Right atrium auricular region (tissue), 2 donors: ENCODE data around the gene DNAJC15. TPM values are rescaled to one million over a fixed set of nuclear protein-coding genes. Genes with fewer than 3 reads are reported as not detected.

Source experiments
- DNase-seq: peaks from one replicate; pipeline ENCODE4 v3.0.0-alpha.2; 2019; ENCODE audit warnings: low spot score
- H3K27ac ChIP-seq, 2 donors: fragments of 200-600 bp; sonication (generic); 1 replicate in 1 of 2; 2 replicates in 1 of 2; pipeline ENCODE4 v1.5.1; 2016 to 2019
- H3K27me3 ChIP-seq, 2 donors: fragments of 200-600 bp; sonication (generic); one replicate each; pipeline versions ENCODE4 v1.5.1 to v1.6.0; 2017 to 2019
- H3K36me3 ChIP-seq: fragments of 200-600 bp; sonication (generic); one replicate; pipeline ENCODE4 v1.5.1; 2016
- H3K4me1 ChIP-seq, 2 donors: fragments of 200-600 bp; sonication (generic); one replicate each; pipeline versions ENCODE4 v1.5.1 to v1.6.0; 2017 to 2019
- H3K4me3 ChIP-seq, 2 donors: fragments of 200-600 bp; sonication (generic); 1 replicate in 1 of 2; 2 replicates in 1 of 2; pipeline ENCODE4 v1.5.1; 2017 to 2019; ENCODE audit warnings: mild to moderate bottlenecking in 1 of 2, moderate library complexity in 1 of 2
- H3K9me3 ChIP-seq, 2 donors: fragments of 200-600 bp; sonication (generic); one replicate each; pipeline ENCODE4 v1.5.1; 2019
- CTCF ChIP-seq, 2 donors: fragments of 200-600 bp; sonication (generic); IDR thresholded peaks; one replicate each; pipeline ENCODE4 v1.5.1; 2019; ENCODE audit warnings: antibody characterized with exemption in 2 of 2
- total RNA-seq, 2 donors: library from RNA; depleted of rRNA; stranded (reverse); fragments of >200 nt; gene quantifications; one replicate each; pipeline ENCODE4 v1.1.0, GENCODE V29; 2016

The DNAJC15 gene
- total RNA-seq, 2 donors from 2014 or later: 10.8 to 14.0 TPM

GRCh38 chr13:43136920-43137575 lies 113.7 kb downstream of the DNAJC15 start:
- Histone ChIP-seq H3K27me3 (no peaks in the 10 kb centered on the region), H3K4me1 (no peaks in the 10 kb centered on the region), H3K9me3 (no peaks in the 10 kb centered on the region), H3K4me3 (no peak overlapping the region), H3K36me3 (no peaks in the 10 kb centered on the region), H3K27ac (no peak overlapping the region)
- no peak for TF ChIP-seq CTCF (IDR thresholded peaks at IDR 0.05)
- no peak for DNase-seq

GRCh38 chr13:43139211-43139610 lies 115.8 kb downstream of the DNAJC15 start:
- no peaks in the 10 kb centered on the region for H3K27me3 ChIP-seq
- no peak overlapping the region for H3K4me3 ChIP-seq
- TF ChIP-seq CTCF (IDR thresholded peaks at IDR 0.05): no peak
- no peaks in the 10 kb centered on the region for H3K4me1 ChIP-seq
- no peaks in the 10 kb centered on the region for H3K9me3 ChIP-seq
- H3K27ac ChIP-seq: no peak overlapping the region
- no peaks in the 10 kb centered on the region for H3K36me3 ChIP-seq
- no peak for DNase-seq

GRCh38 chr13:43139921-43140320 lies 116.5 kb downstream of the DNAJC15 start:
- H3K4me1 ChIP-seq: no peaks in the 10 kb centered on the region
- no peak overlapping the region for H3K27ac ChIP-seq
- DNase-seq: no peak
- TF ChIP-seq CTCF (IDR thresholded peaks at IDR 0.05): no peak
- no peaks in the 10 kb centered on the region for H3K27me3 ChIP-seq
- no peaks in the 10 kb centered on the region for H3K36me3 ChIP-seq
- H3K4me3 ChIP-seq: no peak overlapping the region
- H3K9me3 ChIP-seq: no peaks in the 10 kb centered on the region

GRCh38 chr13:43140985-43141384 lies 117.6 kb downstream of the DNAJC15 start:
- Histone ChIP-seq H3K27ac (no peak overlapping the region), H3K9me3 (no peaks in the 10 kb centered on the region), H3K4me1 (no peaks in the 10 kb centered on the region), H3K36me3 (no peaks in the 10 kb centered on the region), H3K4me3 (no peak overlapping the region), H3K27me3 (no peaks in the 10 kb centered on the region)
- TF ChIP-seq CTCF (IDR thresholded peaks at IDR 0.05): no peak
- DNase-seq: no peak

- Histone ChIP-seq H3K27me3 (no peaks in the 10 kb centered on the region), H3K4me1 (no peaks in the 10 kb centered on the region), H3K4me3 (no peak overlapping the region), H3K36me3 (no peaks in the 10 kb centered on the region), H3K27ac (no peak overlapping the region), H3K9me3 (no peaks in the 10 kb centered on the region)
- no peak for TF ChIP-seq CTCF (IDR thresholded peaks at IDR 0.05)
- DNase-seq: no peak
These were observed 118.3 kb downstream of the DNAJC15 start for GRCh38 chr13:43141685-43142084.

- Histone ChIP-seq H3K27ac (no peak overlapping the region), H3K4me3 (no peak overlapping the region), H3K27me3 (no peaks in the 10 kb centered on the region)
These were observed 120.2 kb downstream of the DNAJC15 start for GRCh38 chr13:43143591-43143990.

More at GRCh38 chr13:43143591-43143990, 120.2 kb downstream of the DNAJC15 start:
- Histone ChIP-seq H3K9me3 (no peaks in the 10 kb centered on the region), H3K4me1 (no peaks in the 10 kb centered on the region), H3K36me3 (no peaks in the 10 kb centered on the region)
- no peak for TF ChIP-seq CTCF (IDR thresholded peaks at IDR 0.05)
- no peak for DNase-seq
